GM19328 (cell line): ENCODE results near the gene ZNF148.
A peak's percentile ranks its signal among the peaks of the same experiment; 100 is the strongest.

Experiments used
- ATAC-seq: cut with Tn5 transposase; IDR thresholded peaks from one replicate; pipeline ENCODE4 v1.9.1; 2021; ENCODE audit warnings: mild to moderate bottlenecking, moderate library complexity; ENCODE audit not compliant: unreplicated experiment

ZNF148 gene

DNA sequence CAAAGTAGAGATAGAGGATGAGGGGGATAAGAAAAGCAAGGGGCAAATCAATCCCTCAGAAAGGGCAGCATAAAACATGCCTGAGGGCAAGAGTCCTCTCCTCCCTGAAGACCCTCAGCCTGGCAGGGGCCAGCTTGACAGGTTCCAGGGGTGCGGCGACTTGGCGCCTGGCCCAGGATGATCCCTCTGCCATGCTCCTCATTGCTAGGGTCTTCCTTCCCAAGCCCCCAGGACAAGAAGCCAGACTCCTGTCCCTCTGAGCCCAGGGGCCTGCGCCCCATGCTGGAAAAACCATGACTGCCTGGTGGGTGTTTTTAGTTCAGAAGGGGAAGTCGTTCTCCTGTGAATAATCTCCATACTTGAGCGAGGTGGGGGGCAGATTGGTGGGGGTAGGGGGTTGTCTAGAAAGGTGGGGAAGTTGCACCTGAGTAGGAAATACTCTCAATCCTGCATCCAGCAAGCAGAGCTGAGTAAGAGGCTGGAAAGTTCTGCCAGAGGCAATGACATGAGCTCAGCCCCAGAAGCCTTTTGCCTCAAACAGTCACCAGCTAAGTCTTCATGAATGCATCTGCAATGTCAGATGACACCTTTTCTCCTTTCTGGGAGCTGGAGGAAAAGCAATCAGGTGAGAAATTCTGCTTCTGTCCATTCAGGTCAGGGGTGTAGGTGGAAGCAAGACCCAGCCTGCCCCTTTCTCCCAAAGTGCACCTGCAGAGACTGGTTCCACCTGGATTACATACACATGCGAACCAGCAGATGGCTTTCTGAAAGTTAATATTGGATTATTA is 180.9 kb downstream of the ZNF148 start:
- ATAC-seq, result no peak

DNA sequence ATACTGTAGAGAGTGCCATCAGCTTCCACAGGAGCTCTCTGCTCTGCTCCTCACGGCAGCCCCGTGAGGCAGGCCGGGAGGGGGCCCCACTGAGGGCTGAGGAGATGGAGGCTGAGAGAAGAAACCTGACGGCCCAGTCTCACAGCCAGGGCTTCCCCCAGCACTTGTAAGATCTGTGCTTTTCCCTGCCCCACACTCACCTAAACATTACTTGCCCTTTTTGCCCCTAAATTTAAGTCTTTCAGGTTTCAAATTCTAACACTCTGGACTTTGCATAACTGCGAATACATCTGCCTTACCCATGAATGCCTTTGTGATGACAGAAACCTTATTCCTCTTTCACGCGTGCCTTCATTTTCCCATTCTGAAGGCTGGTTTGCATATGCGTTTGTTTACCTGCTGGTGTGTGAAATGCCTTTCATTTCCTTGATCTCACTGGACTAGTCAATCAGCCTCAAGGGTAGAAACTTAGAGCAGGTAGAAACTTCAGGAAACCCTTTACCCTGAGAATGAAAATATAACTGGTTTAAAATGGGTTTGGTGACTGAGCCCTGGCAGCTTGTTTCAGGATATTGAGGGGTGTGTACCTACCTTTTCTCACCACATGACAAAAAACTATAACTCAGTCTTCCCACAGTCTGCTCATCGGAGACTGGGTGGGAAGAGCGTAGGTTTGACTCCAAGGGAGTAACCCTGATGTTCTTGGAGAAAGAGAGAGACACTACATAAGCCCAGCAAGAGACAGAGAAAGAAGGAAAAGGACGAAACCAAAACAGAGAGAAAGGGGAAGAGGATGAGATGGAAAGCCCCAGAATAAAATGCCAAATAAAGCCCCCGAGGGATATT is 182.7 kb downstream of the ZNF148 start:
- ATAC-seq, result peak; percentile 52

DNA sequence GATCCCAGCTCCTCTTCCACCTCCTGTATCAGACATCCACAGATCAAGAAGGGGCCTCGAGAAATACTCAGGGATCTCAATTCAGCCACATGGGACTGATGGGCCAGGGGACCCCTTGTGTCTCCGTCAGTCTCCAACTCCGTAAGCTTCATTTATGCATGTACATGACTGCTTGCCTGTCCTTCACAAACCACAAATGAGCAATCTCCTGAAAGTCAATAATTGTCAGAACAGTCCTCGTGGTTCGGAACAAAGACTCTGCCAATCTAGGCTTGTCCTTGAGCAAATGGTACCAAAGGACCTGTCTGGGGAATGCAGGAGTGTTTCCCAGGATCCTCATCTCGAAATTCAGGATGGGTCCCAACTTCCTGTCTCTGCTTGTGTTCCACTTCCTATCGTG is 183.4 kb downstream of the ZNF148 start:
- ATAC-seq, result no peak

DNA sequence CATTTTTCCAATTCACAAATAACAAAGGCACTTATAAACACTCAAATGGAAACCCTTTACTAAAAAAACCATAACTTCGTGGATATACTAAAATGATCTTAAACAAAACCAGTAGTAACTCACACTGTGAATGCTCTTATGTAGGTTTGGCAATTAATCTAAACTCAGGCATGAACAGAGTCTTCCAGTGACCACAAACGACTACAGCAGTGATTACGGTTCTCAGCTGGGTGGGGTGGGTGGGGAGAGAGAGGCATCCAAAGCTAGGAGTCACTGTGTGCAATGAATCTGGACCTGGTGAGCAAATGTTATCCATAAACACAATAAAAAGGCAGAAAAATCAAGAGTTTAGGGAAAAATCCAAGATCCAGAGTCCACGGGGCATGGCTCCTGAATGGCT is 183.9 kb downstream of the ZNF148 start:
- ATAC-seq, result no peak

DNA sequence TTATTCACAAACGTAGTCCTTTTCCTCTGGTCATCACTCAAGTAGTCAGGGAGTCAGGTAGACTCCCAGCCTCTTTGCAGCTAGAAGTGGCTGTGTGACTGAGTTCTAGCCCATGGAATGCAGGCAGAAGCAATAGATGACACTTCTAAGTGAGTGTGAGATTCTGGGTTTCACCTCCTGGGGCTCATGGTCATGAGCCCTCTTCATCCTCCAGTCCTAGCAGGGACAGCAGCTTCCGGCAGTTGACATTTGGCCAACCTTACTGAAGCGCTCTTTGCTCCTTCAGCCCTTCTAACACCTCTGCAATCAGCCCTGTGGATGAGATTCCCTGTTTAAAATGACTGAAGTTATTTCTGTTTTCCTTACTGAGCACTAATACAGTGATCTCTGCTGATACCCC is 184.3 kb downstream of the ZNF148 start:
- no peak for ATAC-seq

DNA sequence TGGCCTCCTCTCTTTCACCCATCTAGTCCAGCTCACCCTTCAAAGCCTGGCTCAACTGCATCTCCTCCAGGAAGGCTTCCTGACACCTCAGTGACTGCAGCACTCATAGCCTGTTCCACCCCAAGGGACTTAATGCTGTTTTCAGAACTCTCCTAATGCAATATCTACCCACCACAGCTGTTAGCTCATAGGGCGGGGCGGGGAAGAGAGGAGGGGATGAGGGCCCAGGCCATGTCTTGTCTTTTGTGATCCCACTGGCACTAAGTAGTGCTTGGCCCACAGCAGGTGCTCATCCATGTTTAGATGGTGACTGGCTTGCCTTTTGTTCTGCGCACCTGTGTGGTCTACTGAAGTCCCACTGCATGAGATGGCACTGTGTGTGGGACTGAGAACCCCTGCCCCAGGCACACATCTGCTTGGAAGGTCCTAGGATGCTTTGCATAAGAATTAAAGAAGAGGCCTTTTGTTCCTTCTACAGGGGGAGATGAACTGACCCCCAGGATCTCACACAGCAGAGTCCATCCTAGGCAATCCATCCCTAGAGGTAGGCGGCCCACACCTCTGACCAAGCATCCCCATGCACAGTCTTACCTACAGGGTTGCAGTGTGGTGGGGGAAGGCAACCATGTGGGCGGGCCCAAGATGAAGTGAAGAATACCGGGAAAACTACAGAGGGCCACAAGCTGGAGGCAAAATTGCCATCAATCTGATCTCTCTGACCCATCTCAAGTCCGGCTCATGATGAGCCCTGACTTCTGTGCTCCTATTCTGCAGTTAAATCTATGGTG is 185.6 kb downstream of the ZNF148 start:
- no peak for ATAC-seq

DNA sequence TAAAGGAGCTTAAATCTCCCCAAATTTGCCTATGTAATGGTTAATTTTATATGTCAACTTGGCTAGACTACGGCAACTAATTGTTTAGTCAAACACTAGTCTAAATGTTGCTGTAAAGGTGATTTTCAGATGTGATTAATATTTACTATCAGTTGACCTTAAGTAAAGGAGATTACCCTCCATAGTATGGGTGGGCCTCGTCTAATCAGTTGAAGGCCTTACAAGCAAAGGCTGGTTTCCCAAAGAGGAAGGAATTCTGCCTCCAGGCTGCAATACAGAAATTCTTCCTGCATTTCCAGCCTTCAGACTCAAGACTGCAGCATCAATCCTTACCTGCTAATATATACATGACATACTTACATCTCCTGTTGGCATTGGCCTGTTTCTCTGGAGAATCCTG is 186.2 kb downstream of the ZNF148 start:
- no peak for ATAC-seq

DNA sequence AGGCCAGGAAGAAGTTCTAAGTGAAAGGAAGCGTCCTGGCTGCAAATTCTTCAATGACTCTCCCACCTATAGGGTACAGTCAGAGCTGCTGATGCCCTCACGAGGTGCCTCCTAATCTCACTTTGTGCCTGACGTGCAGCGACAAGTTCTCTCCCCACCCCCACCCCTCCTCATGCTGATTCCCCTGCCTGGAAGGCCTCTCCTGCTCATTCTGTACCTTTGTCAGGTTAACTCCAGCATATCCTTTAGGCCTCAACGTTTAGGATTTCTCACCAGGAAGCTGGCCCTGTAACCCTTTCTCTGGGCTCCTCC is 187.6 kb downstream of the ZNF148 start:
- no peak for ATAC-seq

DNA sequence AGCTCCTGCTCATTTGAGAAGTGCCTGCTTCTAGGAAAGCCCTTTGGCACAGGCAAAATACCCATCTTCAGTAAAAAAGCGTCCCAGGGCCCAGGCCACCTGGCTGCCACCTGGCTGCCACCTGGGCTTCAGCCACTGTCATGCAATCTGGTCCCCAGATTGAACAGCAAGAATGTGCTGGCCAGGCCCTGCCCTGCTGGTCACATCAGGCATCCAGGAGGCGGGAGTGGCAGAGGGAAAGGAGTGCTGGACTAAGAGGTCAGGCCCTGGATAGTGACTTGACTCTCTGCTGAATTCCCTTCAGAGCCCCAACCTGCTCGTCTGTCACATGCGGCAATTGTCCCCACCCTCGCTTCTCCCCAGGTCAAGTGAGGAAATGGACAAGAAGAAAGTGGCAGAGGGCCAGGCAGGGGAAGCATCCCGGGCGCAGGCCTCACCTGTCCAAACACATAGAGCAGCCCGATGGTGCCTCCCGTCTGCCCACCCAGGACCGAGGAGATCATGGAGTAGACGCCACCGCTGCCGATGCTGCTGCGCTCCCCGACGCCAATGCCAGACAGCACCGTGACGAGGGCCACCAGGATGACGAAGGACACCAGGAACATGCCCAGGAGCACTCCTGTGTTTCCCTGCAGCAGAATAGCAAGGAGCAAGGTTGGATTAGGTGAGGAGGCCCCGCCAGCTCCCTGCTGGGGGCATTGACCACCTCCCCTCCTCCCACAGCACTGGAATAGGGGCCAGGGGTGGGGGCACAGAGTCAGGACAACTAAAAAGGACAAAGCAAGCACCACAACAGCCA is 188.1 kb downstream of the ZNF148 start:
- ATAC-seq, result no peak

DNA sequence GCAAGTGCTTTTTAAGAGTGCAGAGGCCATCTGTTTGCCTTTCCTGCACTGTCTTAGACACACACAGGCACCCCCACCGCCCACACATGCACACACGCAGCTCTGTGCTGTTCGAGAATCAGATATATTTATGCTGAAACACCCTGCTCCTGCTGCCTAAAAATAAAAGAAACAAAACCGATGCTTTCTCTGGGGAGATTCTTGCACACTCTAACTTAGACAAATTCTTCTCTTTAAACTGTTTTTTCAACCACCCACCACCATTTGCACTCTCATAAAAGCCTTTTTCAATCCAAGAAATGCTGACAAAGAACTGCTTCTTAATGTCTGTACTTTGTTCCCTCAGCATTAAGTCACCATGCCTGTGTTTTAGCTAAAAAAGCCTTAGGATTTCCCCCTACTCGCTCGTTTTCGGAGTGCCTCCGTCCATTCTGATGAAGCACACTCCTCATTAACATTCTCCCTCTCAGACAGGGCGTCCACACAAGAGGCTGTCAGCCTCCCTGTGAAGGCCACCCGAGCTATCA is 188.8 kb downstream of the ZNF148 start:
- ATAC-seq, result peak; percentile 86

DNA sequence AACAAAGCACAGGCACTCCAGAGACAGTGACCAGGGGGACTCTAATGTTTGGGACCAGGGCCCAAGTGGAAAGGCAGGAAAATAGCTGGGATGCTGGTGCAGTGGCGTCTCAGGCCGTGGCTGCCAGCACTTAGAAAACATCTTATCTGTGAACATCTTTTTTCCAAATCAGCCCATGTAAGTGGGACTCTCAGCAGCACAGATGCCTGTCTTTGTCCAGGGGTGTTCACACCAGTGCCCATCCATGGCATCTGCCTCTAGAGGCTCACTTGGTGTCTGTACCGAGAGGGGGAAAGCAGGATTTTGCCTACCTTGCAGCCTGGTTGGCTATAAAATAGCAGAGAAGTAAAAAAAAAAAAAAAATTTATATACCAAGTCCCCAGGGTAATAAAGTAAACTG is 189.3 kb downstream of the ZNF148 start:
- peak; percentile 24 for ATAC-seq

DNA sequence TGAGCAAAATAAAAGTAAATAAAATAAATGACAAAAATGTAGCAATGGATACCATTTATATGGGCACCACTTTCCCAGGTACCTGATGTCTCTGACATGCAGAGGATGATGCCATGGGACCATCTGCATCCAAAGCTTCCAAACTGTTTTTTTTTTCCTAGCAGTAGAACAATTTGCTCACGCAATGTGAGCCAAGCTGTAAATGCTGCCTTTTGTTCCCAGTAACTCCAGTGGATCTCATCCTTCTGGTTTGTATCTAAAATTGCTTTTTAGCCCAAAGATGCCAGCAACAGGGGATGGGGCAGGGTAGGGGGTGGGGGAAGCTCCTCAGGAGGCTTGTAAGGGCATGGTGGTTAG is 195.3 kb downstream of the ZNF148 start:
- ATAC-seq, result no peak

DNA sequence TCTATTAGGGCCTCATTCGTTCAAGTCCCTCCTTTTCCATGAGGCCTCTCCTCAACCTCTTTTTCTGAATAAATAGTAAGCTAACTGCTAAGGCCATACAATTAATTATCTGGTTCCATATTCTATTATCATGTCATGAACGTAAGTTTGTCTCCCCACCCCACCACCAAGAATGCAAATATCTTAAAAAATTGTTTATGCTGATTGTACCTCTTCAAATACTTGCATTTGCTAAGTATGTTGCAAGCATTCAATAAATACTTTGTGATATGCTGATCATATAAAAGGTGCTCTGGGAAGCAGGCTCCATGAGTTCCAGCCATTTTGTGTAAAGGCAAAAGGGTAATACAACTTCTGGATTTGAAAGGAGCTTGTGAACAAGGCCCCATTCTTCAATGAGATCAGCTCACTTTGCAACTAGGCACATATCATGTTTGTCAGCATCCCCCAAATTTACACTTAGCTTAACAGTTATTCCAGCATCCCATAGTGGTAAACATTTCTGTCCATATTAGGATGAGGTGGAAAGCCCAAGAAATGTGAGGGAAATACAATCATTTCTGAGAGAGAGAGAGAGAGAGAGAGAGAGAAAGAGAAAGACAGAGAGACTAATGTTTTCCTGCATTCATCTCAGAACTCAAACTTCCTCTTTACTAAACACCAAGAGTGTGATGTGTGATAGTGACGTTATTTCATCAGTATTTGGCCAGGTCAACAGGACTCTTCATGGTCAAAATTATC is 195.8 kb downstream of the ZNF148 start:
- ATAC-seq, result no peak

DNA sequence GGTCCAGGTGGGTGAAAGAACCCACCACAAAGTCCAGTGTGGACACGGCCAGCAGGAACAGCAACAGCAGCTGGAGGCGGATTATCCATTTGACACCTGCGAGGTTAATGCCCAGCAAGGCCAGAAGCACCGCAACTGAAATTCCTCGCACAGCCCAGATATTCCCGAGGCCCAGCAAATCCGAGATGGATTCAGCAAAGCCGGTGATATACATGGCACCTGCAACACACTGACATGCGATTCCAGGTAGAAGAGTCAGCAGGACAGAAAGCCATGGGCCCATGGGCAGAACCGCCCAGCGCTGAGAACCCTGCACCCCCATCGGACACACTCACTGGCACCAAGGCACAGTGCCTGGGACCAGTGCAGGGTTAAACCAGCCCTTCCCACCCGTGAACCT is 197.4 kb downstream of the ZNF148 start:
- no peak for ATAC-seq
